Skeletal muscle tissue (tissue), 4 donors: ENCODE results near the gene ST8SIA3. TPM values are rescaled to one million over a fixed set of nuclear protein-coding genes. Genes with fewer than 3 reads are reported as not detected.

ENCODE experiments used
- H3K27ac ChIP-seq: one replicate; pipeline ENCODE4 v1.7.0; 2013; ENCODE audit warnings: mild to moderate bottlenecking, low read depth, low read length, inconsistent platforms
- H3K27me3 ChIP-seq, 3 donors: one replicate each; pipeline ENCODE4 v1.7.0; 2013; ENCODE audit warnings: low read length in 3 of 3; ENCODE audit not compliant: control insufficient read depth in 3 of 3, insufficient read depth in 3 of 3
- H3K36me3 ChIP-seq, 3 donors: one replicate each; pipeline ENCODE4 v1.7.0; 2013; ENCODE audit warnings: low read length in 3 of 3; ENCODE audit not compliant: control insufficient read depth in 3 of 3, insufficient read depth in 3 of 3
- H3K4me1 ChIP-seq, 3 donors: one replicate each; pipeline ENCODE4 v1.7.0; 2013; ENCODE audit warnings: low read length in 3 of 3, mild to moderate bottlenecking in 3 of 3; ENCODE audit not compliant: control insufficient read depth in 3 of 3, insufficient read depth in 3 of 3
- H3K4me3 ChIP-seq, 3 donors: one replicate each; pipeline ENCODE4 v1.7.0; 2013; ENCODE audit warnings: low read length in 3 of 3
- H3K9ac ChIP-seq, 3 donors: one replicate each; pipeline ENCODE4 v1.7.0; 2013; ENCODE audit warnings: low read length in 3 of 3, mild to moderate bottlenecking in 3 of 3, moderate library complexity in 2 of 3, low read depth in 1 of 3
- H3K9me3 ChIP-seq, 3 donors: one replicate each; pipeline ENCODE4 v1.7.0; 2013; ENCODE audit warnings: low read length in 3 of 3; ENCODE audit not compliant: control insufficient read depth in 3 of 3
- total RNA-seq: library from RNA; depleted of rRNA; stranded (reverse); fragments of >200 nt; gene quantifications from one replicate; pipeline ENCODE4 v1.2.3, GENCODE V29; 2014
- donor health status: Osteomylitis.

Gene ST8SIA3
- not detected for total RNA-seq

GRCh38 chr18:57352271-57352701 lies at the start of gene ST8SIA3:
TSS of gene ST8SIA3 (plus strand) at chr18:57352557. CDS start at chr18:57352847, 290 bp downstream.
- H3K27me3 ChIP-seq, result peaks cover 27 to 40% (median 32%) of the 10 kb centered on the region in 3 donors
- no peak within 1 kb of the TSS for H3K9ac ChIP-seq
- no peak within 1 kb of the TSS for H3K4me3 ChIP-seq
- no peaks in the 10 kb centered on the region for H3K4me1 ChIP-seq
- no peaks in the 10 kb centered on the region for H3K36me3 ChIP-seq
- H3K9me3 ChIP-seq, result no peaks in the 10 kb centered on the region
- H3K27ac ChIP-seq, result no peak within 1 kb of the TSS

- no peak overlapping the region for H3K4me3 ChIP-seq
- no peaks in the 10 kb centered on the region for H3K27me3 ChIP-seq
- H3K4me1 ChIP-seq, result no peaks in the 10 kb centered on the region
- no peaks in the 10 kb centered on the region for H3K9me3 ChIP-seq
- no peak overlapping the region for H3K9ac ChIP-seq
- H3K27ac ChIP-seq, result no peak overlapping the region
- H3K36me3 ChIP-seq, result no peaks in the 10 kb centered on the region
Observed at GRCh38 chr18:57311472-57311871, 40.9 kb upstream of the ST8SIA3 start.

- Histone ChIP-seq H3K36me3 (no peaks in the 10 kb centered on the region), H3K9me3 (no peaks in the 10 kb centered on the region), H3K27ac (no peak overlapping the region), H3K4me1 (no peaks in the 10 kb centered on the region), H3K9ac (no peak overlapping the region), H3K4me3 (no peak overlapping the region), H3K27me3 (no peaks in the 10 kb centered on the region)
Observed at GRCh38 chr18:57312346-57313144, 39.8 kb upstream of the ST8SIA3 start.

- no peaks in the 10 kb centered on the region for H3K9me3 ChIP-seq
- no peak overlapping the region for H3K9ac ChIP-seq
- H3K4me1 ChIP-seq, result no peaks in the 10 kb centered on the region
- peaks cover 0 to 6% (median 0%) of the 10 kb centered on the region in 3 donors for H3K27me3 ChIP-seq
- H3K36me3 ChIP-seq, result no peaks in the 10 kb centered on the region
- H3K4me3 ChIP-seq, result no peak overlapping the region
- H3K27ac ChIP-seq, result no peak overlapping the region
Observed at GRCh38 chr18:57320603-57321002, 31.8 kb upstream of the ST8SIA3 start.

- Histone ChIP-seq H3K36me3 (no peaks in the 10 kb centered on the region), H3K4me3 (no peak overlapping the region), H3K9me3 (no peaks in the 10 kb centered on the region), H3K27ac (no peak overlapping the region), H3K9ac (no peak overlapping the region), H3K27me3 (peaks cover 0 to 2% (median 0%) of the 10 kb centered on the region in 3 donors), H3K4me1 (no peaks in the 10 kb centered on the region)
Observed at GRCh38 chr18:57325491-57326166, 26.7 kb upstream of the ST8SIA3 start.

GRCh38 chr18:57326718-57327323 lies 25.5 kb upstream of the ST8SIA3 start:
- no peaks in the 10 kb centered on the region for H3K36me3 ChIP-seq
- H3K27me3 ChIP-seq, result no peaks in the 10 kb centered on the region
- H3K4me3 ChIP-seq, result no peak overlapping the region
- no peaks in the 10 kb centered on the region for H3K4me1 ChIP-seq
- no peaks in the 10 kb centered on the region for H3K9me3 ChIP-seq
- H3K9ac ChIP-seq, result no peak overlapping the region
- no peak overlapping the region for H3K27ac ChIP-seq

- H3K9me3 ChIP-seq, result no peaks in the 10 kb centered on the region
- no peak overlapping the region for H3K9ac ChIP-seq
- H3K4me1 ChIP-seq, result peaks cover 2 to 3% (median 2%) of the 10 kb centered on the region in 3 donors
- H3K27me3 ChIP-seq, result no peaks in the 10 kb centered on the region
- no peak overlapping the region for H3K4me3 ChIP-seq
- no peak overlapping the region for H3K27ac ChIP-seq
- no peaks in the 10 kb centered on the region for H3K36me3 ChIP-seq
Observed at GRCh38 chr18:57328665-57329064, 23.7 kb upstream of the ST8SIA3 start.

GRCh38 chr18:57329856-57330255 lies 22.5 kb upstream of the ST8SIA3 start:
- Histone ChIP-seq H3K27ac (no peak overlapping the region), H3K4me3 (no peak overlapping the region), H3K9me3 (no peaks in the 10 kb centered on the region), H3K36me3 (no peaks in the 10 kb centered on the region), H3K27me3 (no peaks in the 10 kb centered on the region), H3K9ac (no peak overlapping the region), H3K4me1 (peaks cover 6 to 10% (median 6%) of the 10 kb centered on the region in 3 donors)

- H3K4me1 ChIP-seq, result peaks cover 6 to 10% (median 6%) of the 10 kb centered on the region in 3 donors
- H3K4me3 ChIP-seq, result no peak overlapping the region
- H3K36me3 ChIP-seq, result no peaks in the 10 kb centered on the region
- no peak overlapping the region for H3K27ac ChIP-seq
- no peak overlapping the region for H3K9ac ChIP-seq
- H3K9me3 ChIP-seq, result no peaks in the 10 kb centered on the region
- no peaks in the 10 kb centered on the region for H3K27me3 ChIP-seq
Observed at GRCh38 chr18:57331718-57332117, 20.6 kb upstream of the ST8SIA3 start.

- Histone ChIP-seq H3K4me3 (no peak overlapping the region), H3K36me3 (no peaks in the 10 kb centered on the region), H3K27me3 (peaks cover 0 to 4% (median 0%) of the 10 kb centered on the region in 3 donors), H3K27ac (no peak overlapping the region), H3K4me1 (peaks cover 6 to 10% (median 6%) of the 10 kb centered on the region in 3 donors), H3K9me3 (no peaks in the 10 kb centered on the region), H3K9ac (no peak overlapping the region)
Observed at GRCh38 chr18:57333940-57334339, 18.4 kb upstream of the ST8SIA3 start.
